Natural killer cell (primary cell): ENCODE data around the gene CERS5. TPM values are rescaled to one million over a fixed set of nuclear protein-coding genes. Genes with fewer than 3 reads are reported as not detected.

Experiments
- ATAC-seq, 3 donors: fragments of 150-1000 bp in 2 of 3; fragments of 200-7000 bp in 1 of 3; cut with Tn5 transposase; 1 replicate in 1 of 3; 2 replicates in 2 of 3; pipeline ENCODE4 v1.10.0; 2021; ENCODE audit warnings: mild to moderate bottlenecking in 2 of 3, moderate library complexity in 2 of 3
- DNase-seq, 2 donors: peaks; one replicate each; pipeline versions ENCODE4 v3.0.0 to v3.0.0-alpha.2; 2013 to 2021; ENCODE audit warnings: mixed read lengths in 1 of 2
- H3K27ac ChIP-seq: one replicate; pipeline ENCODE4 v1.5.1; 2013; ENCODE audit warnings: mild to moderate bottlenecking, low read length
- H3K27me3 ChIP-seq: one replicate; pipeline ENCODE4 v1.6.1; 2013; ENCODE audit warnings: low read length; ENCODE audit not compliant: control insufficient read depth, insufficient read depth
- H3K36me3 ChIP-seq: one replicate; pipeline ENCODE4 v1.6.1; 2013; ENCODE audit warnings: low read length; ENCODE audit not compliant: control insufficient read depth, insufficient read depth
- H3K4me1 ChIP-seq: one replicate; pipeline ENCODE4 v1.6.1; 2013; ENCODE audit warnings: low read length; ENCODE audit not compliant: control insufficient read depth, insufficient read depth
- H3K4me3 ChIP-seq: one replicate; pipeline ENCODE4 v1.5.1; 2013; ENCODE audit warnings: low read length
- H3K9me3 ChIP-seq: one replicate; pipeline ENCODE4 v1.6.1; 2013; ENCODE audit warnings: low read length; ENCODE audit not compliant: control insufficient read depth, insufficient read depth
- H3K27ac Mint-ChIP-seq, 2 donors: one replicate each; pipeline ENCODE4 v1.8.0; 2022; ENCODE audit warnings: mild to moderate bottlenecking in 2 of 2, mixed read lengths in 2 of 2, moderate library complexity in 1 of 2
- H3K27me3 Mint-ChIP-seq, 2 donors: one replicate each; pipeline ENCODE4 v1.8.0; 2022; ENCODE audit warnings: low read depth in 2 of 2, mixed read lengths in 2 of 2
- H3K36me3 Mint-ChIP-seq: one replicate; pipeline ENCODE4 v1.8.0; 2022; ENCODE audit warnings: mixed read lengths
- H3K4me1 Mint-ChIP-seq, 2 donors: one replicate each; pipeline ENCODE4 v1.8.0; 2022; ENCODE audit warnings: mixed read lengths in 2 of 2
- H3K4me3 Mint-ChIP-seq: one replicate; pipeline ENCODE4 v1.8.0; 2022; ENCODE audit warnings: mild to moderate bottlenecking, moderate library complexity, mixed read lengths
- H3K9me3 Mint-ChIP-seq, 2 donors: one replicate each; pipeline ENCODE4 v1.8.0; 2022; ENCODE audit warnings: mixed read lengths in 2 of 2
- CTCF ChIP-seq: fragments of 200-600 bp; IDR thresholded peaks from one replicate; pipeline ENCODE4 v1.8.0; 2022; ENCODE audit warnings: antibody characterized with exemption
- WGBS: methylation state at CpG from one replicate; pipeline ENCODE4 v1.1.7; 2013; ENCODE audit warnings: missing lambda C conversion rate; ENCODE audit not compliant: insufficient coverage; 5-methylcytosine and 5-hydroxymethylcytosine counted together
- intact Hi-C: fragments of 100-400 bp; cut with micrococcal nuclease; formaldehyde crosslinking; loops from one replicate; pipeline ENCODE4 v1.14.2; 2022
- total RNA-seq, 4 donors: library from RNA; stranded (reverse); fragments of 120-200 nt in 1 of 4; gene quantifications; one replicate each; pipeline versions ENCODE4 v1.2.3 to v1.2.4, GENCODE V29; 2013 to 2022

Gene CERS5
- total RNA-seq, 3 donors from 2014 or later (not counting 1 experiment from before 2014, with no cell fraction given) = 69.9 to 81.2 (median 75.8) TPM

GRCh38 chr12:50102646-50103309, 64.4 kb downstream of the CERS5 start:
- Histone ChIP-seq H3K4me3 (no peak overlapping the region), H3K9me3 (no peaks in the 10 kb centered on the region), H3K36me3 (peaks cover 31% of the 10 kb centered on the region), H3K4me1 (no peaks in the 10 kb centered on the region), H3K27me3 (no peaks in the 10 kb centered on the region), H3K27ac (no peak overlapping the region)
- Mint-ChIP-seq H3K36me3 (peaks cover 15% of the 10 kb centered on the region), H3K4me1 (no peaks in the 10 kb centered on the region), H3K4me3 (no peak overlapping the region), H3K27me3 (peaks cover 0 to 3% of the 10 kb centered on the region in 2 donors), H3K27ac (peak overlapping the region in 1 of 2 donors; percentile 52), H3K9me3 (no peaks in the 10 kb centered on the region)
- DNase-seq = no peak
- WGBS = 86% methylated on average over 8 of the region's 8 CpGs
- ATAC-seq = no peak
- no peak for TF ChIP-seq CTCF
- intact Hi-C loops = no loop called here

GRCh38 chr12:50102131-50102531, 65.0 kb downstream of the CERS5 start:
- H3K9me3 ChIP-seq = no peaks in the 10 kb centered on the region
- Mint-ChIP-seq H3K27me3 (peaks cover 0 to 3% of the 10 kb centered on the region in 2 donors), H3K27ac (peak overlapping the region; percentile 16 to 52), H3K36me3 (peaks cover 15% of the 10 kb centered on the region), H3K4me1 (no peaks in the 10 kb centered on the region), H3K9me3 (no peaks in the 10 kb centered on the region), H3K4me3 (no peak overlapping the region)
- no peaks in the 10 kb centered on the region for H3K27me3 ChIP-seq
- no peak for ATAC-seq
- intact Hi-C loops = no loop called here
- no peaks in the 10 kb centered on the region for H3K4me1 ChIP-seq
- WGBS = 100% methylated on average over 1 of the region's 2 CpGs
- H3K4me3 ChIP-seq = no peak overlapping the region
- no peak for DNase-seq
- no peak for TF ChIP-seq CTCF
- H3K36me3 ChIP-seq = peaks cover 35% of the 10 kb centered on the region
- no peak overlapping the region for H3K27ac ChIP-seq

- H3K4me1 Mint-ChIP-seq = no peaks in the 10 kb centered on the region
- peaks cover 0 to 3% of the 10 kb centered on the region in 2 donors for H3K27me3 Mint-ChIP-seq
- H3K27ac Mint-ChIP-seq = peak overlapping the region in 1 of 2 donors; percentile 16
- H3K36me3 ChIP-seq = peaks cover 40% of the 10 kb centered on the region
- no peak for TF ChIP-seq CTCF
- H3K9me3 Mint-ChIP-seq = no peaks in the 10 kb centered on the region
- 98% methylated on average over 3 of the region's 3 CpGs for WGBS
- H3K36me3 Mint-ChIP-seq = peaks cover 18% of the 10 kb centered on the region
- no peak overlapping the region for H3K4me3 ChIP-seq
- H3K9me3 ChIP-seq = no peaks in the 10 kb centered on the region
- ATAC-seq = no peak
- intact Hi-C loops = no loop called here
- H3K4me1 ChIP-seq = no peaks in the 10 kb centered on the region
- no peak overlapping the region for H3K4me3 Mint-ChIP-seq
- H3K27ac ChIP-seq = no peak overlapping the region
- H3K27me3 ChIP-seq = no peaks in the 10 kb centered on the region
- no peak for DNase-seq
Measured at GRCh38 chr12:50101663-50102062, 65.5 kb downstream of the CERS5 start.

GRCh38 chr12:50100561-50100960, 66.6 kb downstream of the CERS5 start:
- H3K4me3 Mint-ChIP-seq = no peak overlapping the region

More at GRCh38 chr12:50100561-50100960, 66.6 kb downstream of the CERS5 start:
- 95% methylated on average over 3 of the region's 3 CpGs for WGBS
- Histone ChIP-seq H3K4me1 (no peaks in the 10 kb centered on the region), H3K4me3 (no peak overlapping the region), H3K27ac (no peak overlapping the region), H3K27me3 (no peaks in the 10 kb centered on the region), H3K9me3 (no peaks in the 10 kb centered on the region), H3K36me3 (peaks cover 51% of the 10 kb centered on the region)
- Mint-ChIP-seq H3K27me3 (peaks cover 0 to 1% of the 10 kb centered on the region in 2 donors), H3K27ac (peak overlapping the region; percentile 21 to 23), H3K36me3 (peaks cover 29% of the 10 kb centered on the region), H3K9me3 (no peaks in the 10 kb centered on the region), H3K4me1 (no peaks in the 10 kb centered on the region)
- DNase-seq (no peak), ATAC-seq (no peak)
- intact Hi-C loops = no loop called here
- no peak for TF ChIP-seq CTCF
